IPS DF 4.7 (cell line): Measurements from ENCODE around the gene ANK3.
A peak's percentile ranks its signal among the peaks of the same experiment; 100 is the strongest.

Experiments used
- DNase-seq: peaks from one replicate; pipeline ENCODE4 v3.0.0-alpha.2; 2013; ENCODE audit warnings: low spot score; ENCODE audit errors: extremely low read depth

The ANK3 gene

GRCh38 chr10:60098677-60099601 lies 290.7 kb downstream of the ANK3 start:
- DNase-seq: no peak

- DNase-seq: no peak
Observed at GRCh38 chr10:60096761-60097513, 292.7 kb downstream of the ANK3 start.

DNA sequence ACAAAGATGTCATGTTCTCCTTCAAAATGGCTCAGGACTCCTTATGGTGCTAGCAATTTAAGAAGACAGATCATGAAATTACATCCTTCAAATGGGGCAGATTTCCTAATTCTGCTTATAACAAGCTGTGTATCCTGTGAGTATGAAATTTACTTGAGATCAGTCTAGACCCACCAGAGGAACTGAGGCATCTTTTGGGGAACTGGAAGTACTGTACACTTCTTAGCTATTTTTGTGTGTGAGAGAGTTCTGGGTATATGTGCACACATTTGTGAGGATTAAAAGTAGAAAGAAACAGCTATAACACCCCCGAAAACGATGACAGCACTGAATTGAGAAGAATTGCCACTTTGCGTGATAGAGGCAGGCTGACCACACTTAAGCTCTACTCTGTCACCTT lies 296.4 kb downstream of the ANK3 start:
- no peak for DNase-seq

GRCh38 chr10:60086862-60087261 lies 302.8 kb downstream of the ANK3 start:
- DNase-seq: no peak

DNA sequence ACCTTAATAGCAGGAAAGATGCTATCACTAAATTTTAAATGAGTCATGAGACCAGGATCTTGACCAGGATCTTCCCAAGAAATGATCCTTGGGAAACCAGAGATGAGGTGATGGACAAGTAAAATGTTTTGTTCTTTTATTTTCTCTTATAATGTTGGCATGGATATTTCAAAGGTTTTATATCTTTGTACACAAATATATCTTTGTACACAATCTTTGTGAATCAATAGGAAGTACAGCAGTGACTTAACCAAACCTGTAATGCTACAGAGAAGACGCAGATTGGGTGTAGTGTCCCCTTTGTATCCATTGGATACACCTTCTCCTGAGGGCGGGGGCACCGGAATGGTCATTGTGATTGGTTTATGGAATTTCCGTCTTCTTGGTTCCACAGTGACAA lies 303.3 kb downstream of the ANK3 start:
- DNase-seq: no peak

GRCh38 chr10:60082744-60083344 lies 306.8 kb downstream of the ANK3 start:
- no peak for DNase-seq

GRCh38 chr10:60082341-60082740 lies 307.3 kb downstream of the ANK3 start:
- no peak for DNase-seq

DNA sequence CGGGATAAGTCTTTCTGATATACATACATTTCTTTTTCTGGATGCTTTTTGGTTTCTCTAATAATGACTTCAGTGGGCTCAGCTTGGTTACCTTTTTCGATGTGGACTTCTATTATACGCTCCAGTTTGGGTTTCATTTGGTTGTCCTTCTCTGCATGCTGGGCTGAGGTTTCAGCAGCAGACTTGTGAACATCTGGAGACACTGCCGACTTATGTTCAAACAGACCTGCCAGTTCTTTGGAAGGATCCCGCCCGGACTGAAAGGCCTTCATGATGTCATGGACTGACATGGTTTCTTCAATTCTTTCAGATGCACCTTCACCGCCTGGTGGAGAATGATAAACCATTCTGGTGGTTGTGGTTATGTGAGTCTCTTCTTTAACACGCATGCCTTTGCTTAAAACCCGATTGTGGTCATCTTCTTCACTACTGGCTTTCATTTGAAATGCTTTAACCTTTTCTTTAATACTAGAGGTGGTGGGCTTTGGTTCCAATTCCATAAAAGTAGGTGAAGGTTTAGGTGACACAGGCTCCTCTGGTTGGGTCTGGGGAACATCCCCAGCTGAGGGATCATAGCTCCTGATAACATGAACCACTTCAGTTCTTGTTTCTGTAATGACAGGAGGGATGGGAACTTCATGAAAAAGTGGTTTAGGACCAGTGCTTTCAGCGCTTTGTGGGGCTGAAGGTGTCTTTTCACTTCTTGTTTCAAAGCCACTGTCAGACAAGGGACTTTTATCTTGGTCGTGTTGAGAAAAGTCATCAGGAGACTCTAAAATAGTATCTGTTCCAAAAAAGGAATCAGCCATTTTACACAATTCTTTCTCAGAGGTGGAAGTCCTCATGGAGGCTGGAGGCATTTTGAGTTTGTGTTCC lies 315.7 kb downstream of the ANK3 start:
- no peak for DNase-seq

DNA sequence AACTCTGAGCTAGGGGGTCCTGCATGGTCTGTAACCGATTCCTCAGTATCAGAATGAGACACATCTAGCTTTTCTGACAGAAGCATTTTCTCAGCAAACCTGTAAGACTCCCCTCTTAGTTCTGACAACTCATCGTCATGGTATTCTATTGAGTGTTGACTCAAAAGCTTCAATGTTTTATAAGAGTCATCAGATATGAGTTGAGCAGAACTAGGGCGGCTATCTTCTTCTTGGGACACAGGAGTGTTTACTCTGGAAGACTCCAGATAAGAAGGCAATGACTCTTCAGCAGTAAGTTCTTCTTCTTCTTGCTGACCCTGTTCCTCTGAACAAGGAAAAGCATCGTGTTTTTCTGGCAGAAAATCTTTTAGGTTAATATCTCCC lies 316.3 kb downstream of the ANK3 start:
- no peak for DNase-seq

DNA sequence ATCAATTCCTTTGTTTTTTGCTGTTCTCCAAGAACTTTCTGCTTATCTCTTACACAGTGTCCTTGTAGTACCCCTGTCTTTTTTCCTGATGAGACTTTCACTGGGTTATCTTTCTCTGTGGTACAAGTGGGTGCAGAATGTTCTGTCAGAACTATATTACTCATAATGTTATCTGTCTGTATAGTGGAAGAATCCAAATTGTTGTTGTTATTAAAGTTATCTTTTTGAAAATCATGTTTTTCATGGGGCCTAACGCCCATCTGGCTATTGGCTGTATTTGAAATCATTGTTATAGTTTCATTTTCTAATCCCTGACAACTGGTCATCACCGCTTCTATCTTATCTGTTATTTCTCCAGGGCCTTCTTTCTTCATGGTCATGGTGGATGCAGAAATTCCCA lies 320.4 kb downstream of the ANK3 start:
- DNase-seq: no peak

- no peak for DNase-seq
Observed at GRCh38 chr10:60050366-60050765, 339.3 kb downstream of the ANK3 start.

DNA sequence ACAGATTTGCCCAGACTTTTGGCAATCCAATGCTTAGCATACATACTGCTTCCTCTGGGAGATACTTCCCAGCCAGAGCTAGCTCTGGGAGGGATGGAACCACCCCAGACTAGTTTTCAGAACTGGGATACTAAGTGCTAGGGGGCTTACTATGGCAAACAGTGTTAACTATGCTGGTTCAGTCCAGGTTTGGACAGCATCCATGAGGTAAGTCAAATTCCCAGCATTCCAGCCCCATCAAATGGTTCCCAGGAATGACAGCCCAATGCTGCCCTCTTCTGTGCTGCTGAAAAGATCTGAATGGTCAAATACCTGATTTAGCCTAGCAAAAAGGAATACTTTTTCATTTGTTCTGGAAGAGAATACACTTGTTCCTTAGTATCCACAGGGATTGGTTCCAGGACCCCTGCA lies 341.6 kb downstream of the ANK3 start:
- peak; percentile 51 for DNase-seq

DNA sequence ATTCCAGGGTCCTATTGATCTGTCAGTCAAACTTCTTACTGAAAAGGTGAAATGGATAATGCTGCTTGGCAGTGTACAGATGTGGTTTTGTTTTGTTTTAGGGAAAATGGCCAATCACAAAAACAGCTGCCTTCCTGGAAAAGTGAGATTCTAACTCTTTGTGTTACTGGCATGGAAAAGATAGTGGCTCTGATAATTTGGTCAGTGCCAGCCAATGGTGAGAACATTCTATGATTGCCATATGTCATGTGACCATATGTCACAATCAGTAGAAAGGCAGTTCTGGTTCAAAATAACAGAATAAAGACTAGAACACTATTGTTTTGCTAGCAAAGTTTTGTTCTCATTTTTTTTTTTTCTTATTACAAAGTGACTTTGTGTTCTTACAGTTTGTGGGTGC lies 344.1 kb downstream of the ANK3 start:
- DNase-seq: no peak

GRCh38 chr10:60044971-60045370 lies 344.7 kb downstream of the ANK3 start:
- no peak for DNase-seq

- no peak for DNase-seq
Observed at GRCh38 chr10:60044242-60044641, 345.4 kb downstream of the ANK3 start.

DNA sequence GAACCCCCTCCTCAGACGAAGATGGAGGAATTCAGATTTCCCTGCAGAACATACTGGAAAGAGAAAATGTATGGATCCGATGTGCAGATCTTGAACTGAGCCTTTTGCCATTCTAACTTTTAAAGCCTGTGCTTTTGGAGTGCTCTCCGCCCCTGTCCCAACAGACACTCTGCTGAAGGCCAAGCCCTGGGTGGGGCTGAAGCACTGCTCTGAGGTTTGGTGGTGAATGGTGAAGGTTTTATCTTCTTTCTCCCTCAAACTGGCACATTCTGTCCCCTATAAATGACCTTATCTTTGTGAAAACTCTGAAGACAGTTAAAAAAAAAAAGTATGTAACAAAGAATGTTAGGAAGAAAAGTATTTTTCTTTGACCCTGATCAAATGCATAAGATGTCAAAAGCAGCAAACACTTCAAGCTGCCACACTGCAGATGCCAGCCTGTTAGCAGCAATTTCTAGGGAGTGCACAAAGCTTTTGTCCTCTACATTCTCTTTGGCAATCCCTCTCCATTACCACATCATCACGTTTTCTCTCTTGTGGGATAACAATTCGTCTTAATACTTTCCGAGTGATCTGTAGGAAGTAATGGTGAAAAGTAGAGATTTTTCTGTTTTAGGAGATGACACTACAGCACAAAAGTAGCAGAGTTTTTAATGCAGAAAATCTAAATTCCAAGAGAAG lies 346.0 kb downstream of the ANK3 start:
- DNase-seq: no peak

GRCh38 chr10:60042914-60043313 lies 346.8 kb downstream of the ANK3 start:
- no peak for DNase-seq

DNA sequence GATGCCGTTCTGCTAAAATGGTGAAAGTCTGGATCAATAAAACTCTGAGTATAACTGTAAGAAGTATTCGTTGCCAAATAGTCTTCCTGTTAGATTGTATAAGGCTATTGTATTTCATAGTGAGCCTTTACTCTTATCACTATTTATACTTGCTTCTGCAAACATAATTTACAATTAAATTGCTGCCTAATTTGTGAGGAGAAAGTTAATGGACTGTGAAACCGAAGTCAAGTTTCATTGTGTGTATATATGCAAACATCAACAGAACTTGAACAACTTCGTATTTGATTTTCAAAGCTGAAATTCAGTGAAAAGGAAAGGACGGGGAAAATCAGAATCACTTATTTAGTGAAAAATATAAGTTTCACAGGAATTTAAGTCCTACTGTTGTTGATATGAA lies 347.4 kb downstream of the ANK3 start:
- no peak for DNase-seq

- no peak for DNase-seq
Observed at GRCh38 chr10:60041489-60042133, 348.1 kb downstream of the ANK3 start.

DNA sequence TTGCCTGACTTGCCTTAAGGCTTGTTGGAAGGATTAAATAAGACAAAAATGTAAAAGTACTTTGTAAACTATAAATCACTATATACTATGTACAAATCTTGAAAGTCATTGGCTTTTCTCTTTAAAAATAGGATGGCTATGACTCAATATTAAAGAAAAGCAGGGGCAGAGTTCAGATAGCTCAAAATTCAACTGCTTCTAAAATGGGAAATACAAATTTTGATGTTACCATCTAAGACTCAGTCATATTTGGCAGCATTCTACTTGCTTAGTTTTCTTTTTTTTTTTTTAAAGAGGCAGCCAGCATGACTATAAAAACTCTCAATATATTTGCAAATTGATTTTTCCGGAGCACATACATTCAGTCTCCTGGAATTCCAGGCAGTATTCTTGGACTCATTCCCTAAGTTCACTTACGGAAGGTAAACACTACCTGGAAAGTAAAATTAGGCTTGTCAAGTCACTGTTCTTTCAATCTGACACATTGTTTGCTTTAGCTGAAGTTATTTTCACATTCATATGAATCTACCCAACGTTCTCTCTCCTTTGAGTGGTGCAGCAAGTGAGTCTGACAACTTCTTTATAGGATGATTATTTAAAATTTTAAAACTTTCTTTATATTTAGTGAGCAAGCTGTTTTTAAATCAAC lies 349.5 kb downstream of the ANK3 start:
- no peak for DNase-seq
